Neuron (in vitro differentiated cells): ENCODE measurements around the gene KIFC3.

Source experiments
- H2AFZ ChIP-seq: one replicate; pipeline ENCODE4 v1.6.1; 2013; ENCODE audit warnings: low read depth, mild to moderate bottlenecking, inconsistent platforms, low read length, moderate library complexity
- H3K27me3 ChIP-seq: one replicate; pipeline ENCODE4 v1.6.1; 2013; ENCODE audit warnings: low read length; ENCODE audit not compliant: insufficient read depth
- H3K36me3 ChIP-seq: one replicate; pipeline ENCODE4 v1.6.1; 2013; ENCODE audit warnings: low read length; ENCODE audit not compliant: insufficient read depth
- H3K4me1 ChIP-seq: one replicate; pipeline ENCODE4 v1.6.1; 2013; ENCODE audit warnings: low read length; ENCODE audit not compliant: insufficient read depth
- H3K4me3 ChIP-seq: 2 replicates; pipeline ENCODE4 v1.5.1; 2013; ENCODE audit warnings: mild to moderate bottlenecking, low read length, moderate library complexity
- H3K9me3 ChIP-seq: one replicate; pipeline ENCODE4 v1.6.1; 2013; ENCODE audit warnings: low read length

Gene KIFC3

GRCh38 chr16:57830890-57831484 is 28.7 kb upstream of the KIFC3 start:
- Histone ChIP-seq H3K27me3 (peaks cover 1% of the 10 kb centered on the region), H3K9me3 (no peaks in the 10 kb centered on the region), H3K36me3 (no peaks in the 10 kb centered on the region), H2AFZ (no peak overlapping the region), H3K4me1 (peaks cover 4% of the 10 kb centered on the region), H3K4me3 (no peak overlapping the region)

- H3K36me3 ChIP-seq = no peaks in the 10 kb centered on the region
- H3K27me3 ChIP-seq = peaks cover 4% of the 10 kb centered on the region
- H3K9me3 ChIP-seq = no peaks in the 10 kb centered on the region
- peaks cover 7% of the 10 kb centered on the region for H3K4me1 ChIP-seq
- no peak overlapping the region for H3K4me3 ChIP-seq
- H2AFZ ChIP-seq = no peak overlapping the region
Measured at GRCh38 chr16:57829969-57830360, 27.7 kb upstream of the KIFC3 start.

DNA sequence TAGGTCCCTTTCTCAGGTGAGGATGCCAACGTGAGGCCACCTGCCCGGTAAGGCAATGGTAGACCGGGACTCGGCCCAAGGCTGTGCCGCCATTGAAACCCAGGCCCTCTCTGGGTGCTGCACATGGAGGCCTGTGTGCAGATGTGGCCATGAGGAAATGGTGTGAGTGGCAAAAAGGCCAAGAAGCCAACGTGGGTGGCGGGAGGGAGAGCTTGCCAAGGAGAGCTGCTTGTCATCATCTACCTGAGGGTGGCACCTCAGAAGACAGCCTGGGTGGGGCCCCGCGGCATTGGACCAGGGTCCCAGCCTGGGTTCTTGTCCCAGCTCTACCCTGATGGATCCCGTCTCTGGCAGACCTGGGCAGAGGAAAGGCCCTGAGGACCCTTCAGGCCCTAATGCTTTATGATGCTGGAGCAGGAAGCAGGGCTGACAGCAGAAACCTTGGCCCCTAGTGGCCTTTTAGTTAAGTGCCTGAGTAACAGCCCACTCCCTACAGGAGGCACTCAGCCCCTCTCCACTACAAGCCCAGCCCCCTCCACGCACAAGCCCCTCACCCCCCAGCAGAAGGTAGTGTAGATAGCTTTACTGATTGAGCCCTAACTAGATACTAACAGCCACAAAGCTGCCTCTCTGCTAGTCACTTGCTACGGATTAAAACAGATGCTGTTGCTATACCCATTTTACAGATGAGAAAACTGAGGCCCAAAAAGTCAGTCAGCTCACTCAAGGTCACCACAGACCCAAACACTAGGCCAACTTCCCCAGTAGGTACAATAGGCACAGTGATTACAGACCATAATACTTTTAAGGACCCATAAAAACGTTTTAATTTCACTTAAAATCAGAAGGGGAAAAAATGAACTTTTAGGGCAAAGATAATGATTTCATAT is 26.2 kb upstream of the KIFC3 start:
- Histone ChIP-seq H2AFZ (no peak overlapping the region), H3K27me3 (peaks cover 4% of the 10 kb centered on the region), H3K4me1 (peaks cover 4% of the 10 kb centered on the region), H3K9me3 (no peaks in the 10 kb centered on the region), H3K4me3 (no peak overlapping the region), H3K36me3 (no peaks in the 10 kb centered on the region)

DNA sequence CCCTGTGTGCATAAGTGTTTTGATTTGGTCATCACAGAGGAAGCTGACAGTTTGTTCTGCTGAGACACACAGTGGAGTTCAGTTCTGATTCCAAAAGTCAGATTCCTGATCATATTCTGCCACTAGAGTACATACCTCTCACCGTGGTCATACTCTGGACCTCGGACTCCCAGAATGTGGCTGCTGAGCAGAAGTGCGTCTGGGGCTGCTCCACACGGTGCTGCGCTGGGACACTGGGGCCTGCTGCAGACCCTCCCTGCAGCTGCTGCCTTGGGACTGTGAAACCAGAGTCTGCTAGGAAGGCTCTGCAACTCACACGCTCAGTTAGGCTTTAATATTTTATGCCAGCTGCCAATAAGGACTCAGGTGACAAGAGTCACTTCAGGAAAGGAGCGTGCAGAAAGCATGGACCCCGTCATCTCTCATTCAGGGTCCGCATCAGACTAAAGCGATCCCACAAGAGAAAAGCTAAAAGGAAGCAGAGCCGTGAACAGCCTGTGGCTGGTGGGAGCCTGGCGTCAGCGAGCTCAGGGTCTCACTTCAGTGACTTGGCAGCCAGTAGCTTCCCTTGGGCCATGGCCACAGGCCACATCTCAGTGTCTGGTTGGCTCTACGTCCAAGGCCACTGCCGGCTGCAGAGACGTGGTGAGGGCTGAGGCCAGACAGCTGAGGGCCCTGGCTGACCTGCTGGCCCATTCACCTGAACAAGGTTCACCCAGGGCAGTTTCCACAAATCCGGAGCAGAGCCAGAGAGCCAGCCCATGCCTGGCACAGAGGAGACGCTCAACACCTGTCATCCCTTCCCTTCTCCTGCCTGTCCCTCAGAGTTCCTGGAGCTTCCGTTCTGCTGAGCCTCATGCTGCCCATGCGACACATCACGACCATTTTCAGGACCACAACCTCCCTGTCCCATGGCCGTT is 24.7 kb upstream of the KIFC3 start:
- Histone ChIP-seq H3K36me3 (no peaks in the 10 kb centered on the region), H3K27me3 (peaks cover 4% of the 10 kb centered on the region), H3K4me3 (no peak overlapping the region), H3K4me1 (peaks cover 4% of the 10 kb centered on the region), H2AFZ (no peak overlapping the region), H3K9me3 (no peaks in the 10 kb centered on the region)

DNA sequence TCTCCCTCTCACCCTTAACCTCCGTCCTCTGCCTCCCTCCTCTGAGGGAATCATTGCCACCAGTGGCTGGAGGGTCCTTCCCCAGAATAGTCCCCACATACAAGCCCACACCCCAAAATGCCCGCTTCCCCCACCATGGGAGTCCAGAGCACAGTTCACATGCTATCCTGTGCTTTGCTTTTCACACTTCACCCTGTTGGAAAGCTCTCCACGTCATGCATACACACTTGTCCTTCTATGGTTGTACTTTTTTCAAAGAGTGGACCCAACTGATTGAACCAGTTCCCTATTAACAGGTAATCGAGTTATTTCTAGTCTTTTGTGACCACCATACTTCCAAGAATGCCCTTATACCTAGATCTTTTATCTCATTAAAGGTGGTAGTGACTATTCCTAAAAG is 23.8 kb upstream of the KIFC3 start:
- Histone ChIP-seq H3K4me1 (peaks cover 4% of the 10 kb centered on the region), H2AFZ (no peak overlapping the region)

DNA sequence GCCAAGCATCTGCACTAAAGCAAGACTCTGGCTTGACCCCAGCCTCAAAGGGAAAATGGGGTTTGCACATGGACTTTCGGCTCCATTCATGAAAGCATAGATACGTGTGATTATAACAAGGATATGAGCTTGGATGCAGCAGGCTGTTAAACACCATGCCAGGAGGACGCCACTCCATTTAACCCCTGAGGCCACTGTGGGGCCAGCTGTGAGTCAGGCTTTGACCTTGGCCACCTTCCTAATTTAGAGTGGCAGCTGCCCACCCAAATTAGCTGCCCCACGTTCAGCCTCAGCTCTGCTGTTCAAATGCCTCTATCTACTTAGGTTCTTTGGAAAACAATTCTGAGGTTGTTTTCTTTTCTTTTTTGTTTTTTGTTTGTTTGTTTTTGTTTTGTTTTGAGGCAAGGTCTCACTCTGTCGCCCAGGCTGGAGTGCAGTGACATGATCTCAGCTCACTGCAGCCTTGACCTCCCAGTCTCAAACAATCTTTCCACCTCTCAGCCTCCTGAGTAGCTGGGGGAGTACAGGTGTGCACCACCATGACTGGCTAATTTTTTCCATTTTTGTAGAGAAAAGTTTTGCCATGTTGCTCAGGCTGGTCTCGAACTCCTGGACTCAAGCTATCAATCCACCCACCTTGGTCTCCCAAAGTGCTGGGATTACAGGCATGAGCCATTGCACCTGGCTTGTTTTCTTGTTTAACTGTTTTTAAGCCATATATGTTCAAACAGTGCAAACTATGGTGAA is 23.2 kb upstream of the KIFC3 start:
- H3K27me3 ChIP-seq = peaks cover 4% of the 10 kb centered on the region
- H3K4me1 ChIP-seq = peaks cover 4% of the 10 kb centered on the region
- H2AFZ ChIP-seq = no peak overlapping the region
- no peaks in the 10 kb centered on the region for H3K9me3 ChIP-seq
- H3K4me3 ChIP-seq = no peak overlapping the region
- no peaks in the 10 kb centered on the region for H3K36me3 ChIP-seq

More for the DNA sequence above, 23.8 kb upstream of the KIFC3 start:
- H3K27me3 ChIP-seq = peaks cover 4% of the 10 kb centered on the region
- no peaks in the 10 kb centered on the region for H3K9me3 ChIP-seq
- H3K36me3 ChIP-seq = no peaks in the 10 kb centered on the region
- no peak overlapping the region for H3K4me3 ChIP-seq

DNA sequence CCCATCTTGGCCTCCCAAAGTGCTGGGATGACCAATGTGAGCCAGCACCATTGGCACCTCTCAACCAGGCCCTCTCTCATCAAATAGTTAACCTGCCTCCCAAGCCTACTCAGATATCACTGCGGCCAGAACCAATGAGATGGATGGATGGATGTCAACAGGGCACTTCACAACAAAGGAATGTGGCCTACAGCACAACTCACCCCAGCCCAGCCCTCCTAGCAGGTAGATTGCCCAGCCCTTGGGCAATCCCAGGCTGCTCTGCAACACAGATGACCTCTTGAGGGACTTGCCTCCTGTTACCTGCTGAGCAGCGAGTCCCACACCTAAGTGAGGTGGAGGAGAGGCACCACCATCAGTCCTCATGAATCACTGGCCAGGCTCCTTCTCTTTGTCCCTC is 22.6 kb upstream of the KIFC3 start:
- Histone ChIP-seq H3K4me1 (peaks cover 4% of the 10 kb centered on the region), H3K27me3 (peaks cover 4% of the 10 kb centered on the region), H2AFZ (no peak overlapping the region), H3K9me3 (no peaks in the 10 kb centered on the region), H3K4me3 (no peak overlapping the region), H3K36me3 (no peaks in the 10 kb centered on the region)

DNA sequence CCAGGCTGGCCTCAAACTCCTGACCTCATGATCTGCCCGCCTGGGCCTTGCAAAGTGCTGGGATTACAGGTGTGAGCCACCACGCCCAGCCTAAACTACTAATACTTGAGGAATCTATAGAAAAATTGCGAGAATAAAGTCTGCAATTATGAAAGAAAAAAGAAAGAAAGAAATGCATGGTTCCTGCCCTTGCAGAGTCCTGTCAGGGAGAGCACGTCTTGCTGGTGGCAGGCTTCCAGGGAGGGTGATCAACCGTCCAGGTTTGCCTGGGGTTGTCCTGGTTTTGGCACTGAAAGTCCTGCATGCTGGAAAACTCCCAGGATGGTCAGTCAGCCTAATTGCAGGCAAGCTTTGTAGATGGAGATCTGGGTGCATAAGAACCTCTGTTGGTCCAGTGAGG is 21.5 kb upstream of the KIFC3 start:
- Histone ChIP-seq H3K27me3 (peaks cover 4% of the 10 kb centered on the region), H3K4me3 (no peak overlapping the region), H3K4me1 (peaks cover 4% of the 10 kb centered on the region), H3K36me3 (no peaks in the 10 kb centered on the region), H2AFZ (no peak overlapping the region), H3K9me3 (no peaks in the 10 kb centered on the region)

- Histone ChIP-seq H3K4me3 (no peak overlapping the region), H3K9me3 (no peaks in the 10 kb centered on the region), H3K36me3 (no peaks in the 10 kb centered on the region), H3K4me1 (peaks cover 4% of the 10 kb centered on the region), H3K27me3 (peaks cover 4% of the 10 kb centered on the region), H2AFZ (no peak overlapping the region)
Measured at GRCh38 chr16:57822856-57823255, 20.6 kb upstream of the KIFC3 start.

- H3K4me3 ChIP-seq = no peak overlapping the region
- no peak overlapping the region for H2AFZ ChIP-seq
- peaks cover 4% of the 10 kb centered on the region for H3K4me1 ChIP-seq
- H3K9me3 ChIP-seq = no peaks in the 10 kb centered on the region
- no peaks in the 10 kb centered on the region for H3K36me3 ChIP-seq
- H3K27me3 ChIP-seq = peaks cover 4% of the 10 kb centered on the region
Measured at GRCh38 chr16:57822018-57822553, 19.8 kb upstream of the KIFC3 start.

- H3K4me3 ChIP-seq = no peak overlapping the region
- H3K9me3 ChIP-seq = no peaks in the 10 kb centered on the region
- H3K27me3 ChIP-seq = peaks cover 4% of the 10 kb centered on the region
- H2AFZ ChIP-seq = no peak overlapping the region
- H3K4me1 ChIP-seq = peaks cover 7% of the 10 kb centered on the region
- no peaks in the 10 kb centered on the region for H3K36me3 ChIP-seq
Measured at GRCh38 chr16:57821149-57821971, 19.1 kb upstream of the KIFC3 start.
